ENCODE results near the gene SETBP1.

Gene SETBP1

GRCh38 chr18:44903327-44903726, 222.6 kb downstream of the SETBP1 start:
- H3K4me3 ChIP-seq: no peak overlapping the region
- no peaks in the 10 kb centered on the region for H3K9me3 ChIP-seq
- H3K4me1 ChIP-seq: peaks cover 6% of the 10 kb centered on the region
- H3K36me3 ChIP-seq (replicated peaks): no peaks in the 10 kb centered on the region
- H3K27me3 ChIP-seq (ENCODE audit: low read depth): no peaks in the 10 kb centered on the region
- DNase-seq (ENCODE audit: low spot score in 2 of 2): no peak
- in situ Hi-C loops (cut with MboI; ENCODE audit: low sequenced_read_pairs): no loop called here

GRCh38 chr18:44904768-44905167, 224.1 kb downstream of the SETBP1 start:
- Histone ChIP-seq H3K27me3 (ENCODE audit: low read depth) (no peaks in the 10 kb centered on the region), H3K4me1 (no peaks in the 10 kb centered on the region), H3K4me3 (no peak overlapping the region), H3K36me3 (replicated peaks) (no peaks in the 10 kb centered on the region), H3K9me3 (no peaks in the 10 kb centered on the region)
- in situ Hi-C loops (cut with MboI; ENCODE audit: low sequenced_read_pairs): no loop called here
- DNase-seq (ENCODE audit: low spot score in 2 of 2): no peak

- DNase-seq (ENCODE audit: low spot score in 2 of 2): no peak
- in situ Hi-C loops (cut with MboI; ENCODE audit: low sequenced_read_pairs): no loop called here
- Histone ChIP-seq H3K4me1 (no peaks in the 10 kb centered on the region), H3K36me3 (replicated peaks) (no peaks in the 10 kb centered on the region), H3K27me3 (ENCODE audit: low read depth) (no peaks in the 10 kb centered on the region), H3K4me3 (no peak overlapping the region), H3K9me3 (no peaks in the 10 kb centered on the region)
Measured at GRCh38 chr18:44909191-44909719, 228.6 kb downstream of the SETBP1 start.

- H3K4me1 ChIP-seq: no peaks in the 10 kb centered on the region
- no peak overlapping the region for H3K4me3 ChIP-seq
- in situ Hi-C loops (cut with MboI; ENCODE audit: low sequenced_read_pairs): no loop called here
Measured at GRCh38 chr18:44911260-44911659, 230.6 kb downstream of the SETBP1 start.

GRCh38 chr18:44911773-44912172, 231.1 kb downstream of the SETBP1 start:
- Histone ChIP-seq H3K27me3 (ENCODE audit: low read depth) (no peaks in the 10 kb centered on the region), H3K9me3 (no peaks in the 10 kb centered on the region), H3K4me3 (no peak overlapping the region), H3K36me3 (replicated peaks) (no peaks in the 10 kb centered on the region), H3K4me1 (no peaks in the 10 kb centered on the region)
- no peak for DNase-seq (ENCODE audit: low spot score in 2 of 2)
- in situ Hi-C loops (cut with MboI; ENCODE audit: low sequenced_read_pairs): no loop called here

More at GRCh38 chr18:44911260-44911659, 230.6 kb downstream of the SETBP1 start:
- Histone ChIP-seq H3K9me3 (no peaks in the 10 kb centered on the region), H3K36me3 (replicated peaks) (no peaks in the 10 kb centered on the region), H3K27me3 (ENCODE audit: low read depth) (no peaks in the 10 kb centered on the region)
- no peak for DNase-seq (ENCODE audit: low spot score in 2 of 2)

- no peaks in the 10 kb centered on the region for H3K36me3 ChIP-seq (replicated peaks)
- H3K27me3 ChIP-seq (ENCODE audit: low read depth): no peaks in the 10 kb centered on the region
- H3K4me1 ChIP-seq: no peaks in the 10 kb centered on the region
- DNase-seq (ENCODE audit: low spot score in 2 of 2): no peak
- in situ Hi-C loops (cut with MboI; ENCODE audit: low sequenced_read_pairs): no loop called here
- H3K9me3 ChIP-seq: no peaks in the 10 kb centered on the region
- H3K4me3 ChIP-seq: no peak overlapping the region
Measured at GRCh38 chr18:44912740-44913478, 232.2 kb downstream of the SETBP1 start.

GRCh38 chr18:44914028-44914427, 233.3 kb downstream of the SETBP1 start:
- DNase-seq (ENCODE audit: low spot score in 2 of 2): no peak
- in situ Hi-C loops (cut with MboI; ENCODE audit: low sequenced_read_pairs): no loop called here
- no peaks in the 10 kb centered on the region for H3K9me3 ChIP-seq
- no peaks in the 10 kb centered on the region for H3K27me3 ChIP-seq (ENCODE audit: low read depth)
- H3K4me1 ChIP-seq: no peaks in the 10 kb centered on the region
- H3K36me3 ChIP-seq (replicated peaks): no peaks in the 10 kb centered on the region
- H3K4me3 ChIP-seq: no peak overlapping the region

- DNase-seq (ENCODE audit: low spot score in 2 of 2): no peak
- Histone ChIP-seq H3K27me3 (ENCODE audit: low read depth) (no peaks in the 10 kb centered on the region), H3K4me3 (no peak overlapping the region), H3K4me1 (no peaks in the 10 kb centered on the region), H3K9me3 (no peaks in the 10 kb centered on the region), H3K36me3 (replicated peaks) (no peaks in the 10 kb centered on the region)
- in situ Hi-C loops (cut with MboI; ENCODE audit: low sequenced_read_pairs): no loop called here
Measured at GRCh38 chr18:44915213-44915612, 234.5 kb downstream of the SETBP1 start.

GRCh38 chr18:44915661-44916060, 235.0 kb downstream of the SETBP1 start:
- Histone ChIP-seq H3K27me3 (ENCODE audit: low read depth) (no peaks in the 10 kb centered on the region), H3K36me3 (replicated peaks) (no peaks in the 10 kb centered on the region), H3K4me1 (no peaks in the 10 kb centered on the region), H3K4me3 (no peak overlapping the region), H3K9me3 (no peaks in the 10 kb centered on the region)
- DNase-seq (ENCODE audit: low spot score in 2 of 2): no peak
- in situ Hi-C loops (cut with MboI; ENCODE audit: low sequenced_read_pairs): no loop called here

GRCh38 chr18:44916429-44917207, 235.9 kb downstream of the SETBP1 start:
- Histone ChIP-seq H3K9me3 (no peaks in the 10 kb centered on the region), H3K4me3 (no peak overlapping the region), H3K4me1 (no peaks in the 10 kb centered on the region), H3K36me3 (replicated peaks) (no peaks in the 10 kb centered on the region), H3K27me3 (ENCODE audit: low read depth) (no peaks in the 10 kb centered on the region)
- in situ Hi-C loops (cut with MboI; ENCODE audit: low sequenced_read_pairs): no loop called here
- DNase-seq (ENCODE audit: low spot score in 2 of 2): no peak

GRCh38 chr18:44917216-44918141, 236.8 kb downstream of the SETBP1 start:
- no peaks in the 10 kb centered on the region for H3K27me3 ChIP-seq (ENCODE audit: low read depth)
- H3K4me3 ChIP-seq: no peak overlapping the region
- in situ Hi-C loops (cut with MboI; ENCODE audit: low sequenced_read_pairs): no loop called here
- no peaks in the 10 kb centered on the region for H3K4me1 ChIP-seq
- no peak for DNase-seq (ENCODE audit: low spot score in 2 of 2)
- H3K36me3 ChIP-seq (replicated peaks): no peaks in the 10 kb centered on the region
- no peaks in the 10 kb centered on the region for H3K9me3 ChIP-seq

GRCh38 chr18:44918142-44918476, 237.4 kb downstream of the SETBP1 start:
- no peaks in the 10 kb centered on the region for H3K36me3 ChIP-seq (replicated peaks)
- H3K4me1 ChIP-seq: no peaks in the 10 kb centered on the region
- no peak for DNase-seq (ENCODE audit: low spot score in 2 of 2)
- no peaks in the 10 kb centered on the region for H3K27me3 ChIP-seq (ENCODE audit: low read depth)
- H3K4me3 ChIP-seq: no peak overlapping the region
- no peaks in the 10 kb centered on the region for H3K9me3 ChIP-seq
- in situ Hi-C loops (cut with MboI; ENCODE audit: low sequenced_read_pairs): no loop called here

- Histone ChIP-seq H3K36me3 (replicated peaks) (no peaks in the 10 kb centered on the region), H3K9me3 (no peaks in the 10 kb centered on the region), H3K4me3 (no peak overlapping the region), H3K4me1 (no peaks in the 10 kb centered on the region), H3K27me3 (ENCODE audit: low read depth) (no peaks in the 10 kb centered on the region)
- DNase-seq (ENCODE audit: low spot score in 2 of 2): no peak
- in situ Hi-C loops (cut with MboI; ENCODE audit: low sequenced_read_pairs): no loop called here
Measured at GRCh38 chr18:44920441-44920840, 239.8 kb downstream of the SETBP1 start.
